Breast epithelium (tissue), 3 donors: ENCODE data around the gene PDS5A.

ENCODE experiments used
- CTCF ChIP-seq, 3 donors: fragments of 450-650 bp; IDR thresholded peaks; one replicate each; pipeline ENCODE4 v1.5.1; 2016 to 2017; ENCODE audit warnings: antibody characterized with exemption in 3 of 3, mild to moderate bottlenecking in 3 of 3, moderate library complexity in 3 of 3
- POLR2A ChIP-seq: fragments of 450-650 bp; IDR thresholded peaks from one replicate; pipeline ENCODE4 v1.6.1; 2016; ENCODE audit warnings: antibody characterized with exemption, mild to moderate bottlenecking, moderate library complexity
- POLR2AphosphoS5 ChIP-seq, 3 donors: sonication (generic); formaldehyde crosslinking; IDR thresholded peaks; one replicate each; pipeline ENCODE4 v1.6.1; 2017; ENCODE audit warnings: antibody characterized with exemption in 3 of 3

DNA sequence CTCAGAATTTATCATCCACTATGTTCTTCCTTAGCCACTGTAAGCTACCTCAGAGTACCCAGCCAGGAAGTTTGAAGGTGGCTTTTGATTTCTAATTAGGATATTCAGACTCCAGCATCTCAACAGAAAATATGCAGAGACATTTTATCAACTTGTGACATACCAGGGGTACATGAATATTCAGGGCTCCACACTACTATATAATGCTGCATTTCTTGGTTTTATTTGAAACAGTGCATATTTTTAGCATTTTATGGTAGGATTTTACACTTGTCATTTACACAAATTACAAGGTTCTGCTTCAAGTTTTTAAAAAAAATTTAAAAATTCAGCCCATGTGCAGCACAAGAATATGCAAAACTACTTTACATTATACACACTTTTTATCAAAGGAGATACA lies 155.0 kb downstream of the PDS5A start:
- TF ChIP-seq CTCF (IDR thresholded peaks at IDR 0.05) = no peak
- no peak for TF ChIP-seq POLR2A
- no peak for TF ChIP-seq POLR2AphosphoS5 (IDR thresholded peaks at IDR 0.05)
